GM19397 (cell line): ENCODE results near the gene PRDX2.
"Not testable (repeated sequence)": the region's sequence is repeated elsewhere in the genome, so short reads cannot be mapped to it uniquely, and the experiment has no call there.

Experiments used
- ATAC-seq: cut with Tn5 transposase; IDR thresholded peaks from one replicate; pipeline ENCODE4 v1.9.1; 2021; ENCODE audit warnings: mild to moderate bottlenecking, moderate library complexity; ENCODE audit not compliant: unreplicated experiment

PRDX2 gene

DNA sequence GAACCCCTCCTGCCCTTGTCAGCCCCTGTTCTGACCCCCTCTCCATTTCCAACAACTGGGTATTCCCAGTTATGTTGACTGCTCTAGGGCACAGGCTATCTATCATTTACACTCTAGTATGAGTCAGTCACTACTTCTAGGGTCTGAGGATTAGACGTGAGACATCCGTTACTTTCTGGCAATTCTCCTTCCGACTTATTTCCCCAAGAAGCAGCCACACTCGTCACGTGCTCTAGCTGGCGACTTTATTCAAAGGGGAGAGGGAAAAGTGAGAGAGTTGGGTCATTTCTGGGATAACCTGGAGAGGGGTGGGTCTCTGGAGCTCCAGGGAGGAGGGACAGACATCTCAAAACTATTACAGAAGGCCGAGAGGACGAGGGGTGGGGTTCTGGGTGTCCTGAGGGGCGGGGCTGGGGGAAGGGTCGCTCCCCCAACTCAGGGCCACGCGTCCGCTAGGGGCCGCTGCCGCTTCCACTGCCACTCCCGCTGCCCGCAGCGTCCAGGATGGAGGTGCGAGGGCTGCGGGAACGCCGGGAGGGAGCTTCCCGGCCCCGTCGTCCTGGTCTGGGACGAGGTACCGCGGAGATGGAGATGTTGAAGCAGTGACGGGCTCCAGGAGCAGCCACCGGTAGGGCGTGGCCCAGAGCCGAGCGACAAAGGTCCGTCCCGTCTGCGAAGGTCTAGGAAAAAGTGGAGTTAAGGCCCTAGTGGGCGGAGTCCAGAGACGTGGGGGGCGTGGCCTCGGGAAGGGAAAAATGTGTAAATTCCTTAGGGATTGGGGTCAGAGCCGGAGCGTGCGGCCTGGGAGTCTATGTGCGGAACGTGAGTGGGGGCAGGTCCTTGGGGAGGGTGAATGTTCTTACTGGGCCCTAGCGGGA is 23.9 kb upstream of the PRDX2 start:
- no peak for ATAC-seq

DNA sequence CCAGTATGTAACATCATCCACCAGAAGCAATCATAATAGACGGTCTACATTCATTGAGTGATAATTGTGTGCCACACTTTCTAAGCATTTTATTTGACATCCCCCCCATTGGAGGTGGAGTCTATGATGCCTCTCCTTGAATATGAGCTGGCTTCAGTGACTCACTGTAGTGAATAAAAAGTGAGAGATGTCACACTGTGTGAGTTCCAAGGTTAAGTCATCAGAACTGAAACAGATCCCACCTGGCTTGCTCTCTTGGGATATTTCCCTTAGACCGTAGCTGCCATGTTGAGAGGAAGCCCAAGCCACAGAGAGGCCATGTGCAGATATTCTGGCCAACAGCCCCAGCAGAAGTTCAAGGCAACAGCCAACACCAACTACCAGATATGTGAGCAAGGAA is 20.2 kb upstream of the PRDX2 start:
- no peak for ATAC-seq

DNA sequence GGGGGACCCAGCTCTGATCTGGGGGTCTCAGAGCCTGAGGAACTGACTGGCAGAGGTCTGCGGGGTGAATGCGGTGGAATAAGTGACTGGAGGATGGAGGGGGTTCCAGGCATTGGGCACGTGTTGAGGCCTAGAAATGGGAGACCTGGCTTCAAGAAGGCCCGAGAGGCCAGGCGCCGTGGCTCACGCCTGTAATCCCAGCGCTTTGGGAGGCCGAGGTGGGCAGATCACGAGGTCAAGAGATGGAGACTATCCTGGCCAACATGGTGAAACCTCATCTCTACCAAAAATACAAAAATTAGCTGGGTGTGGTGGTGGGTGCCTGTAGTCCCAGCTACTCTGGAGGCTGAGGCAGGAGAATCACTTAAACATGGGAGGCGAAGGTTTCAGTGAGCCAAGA is 16.2 kb upstream of the PRDX2 start:
- ATAC-seq, result not testable (repeated sequence)

DNA sequence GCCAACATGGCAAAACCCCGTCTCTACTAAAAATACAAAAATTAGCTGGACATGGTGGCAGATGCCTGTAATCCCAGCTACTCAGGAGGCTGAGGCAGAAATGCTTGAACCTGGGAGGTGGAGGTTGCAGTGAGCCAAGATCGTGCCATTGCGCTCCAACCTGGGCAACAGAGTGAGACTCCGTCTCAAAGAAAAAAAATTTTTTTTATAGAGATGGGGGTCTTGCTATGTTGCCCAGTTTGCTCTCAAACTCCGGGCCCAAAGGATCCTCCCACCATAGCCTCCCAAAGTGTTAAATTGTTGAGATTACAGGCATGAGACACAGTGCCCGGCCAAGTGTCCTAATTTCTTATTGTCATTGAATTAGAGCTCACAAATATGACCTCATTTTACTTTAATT is 15.6 kb upstream of the PRDX2 start:
- not testable (repeated sequence) for ATAC-seq

DNA sequence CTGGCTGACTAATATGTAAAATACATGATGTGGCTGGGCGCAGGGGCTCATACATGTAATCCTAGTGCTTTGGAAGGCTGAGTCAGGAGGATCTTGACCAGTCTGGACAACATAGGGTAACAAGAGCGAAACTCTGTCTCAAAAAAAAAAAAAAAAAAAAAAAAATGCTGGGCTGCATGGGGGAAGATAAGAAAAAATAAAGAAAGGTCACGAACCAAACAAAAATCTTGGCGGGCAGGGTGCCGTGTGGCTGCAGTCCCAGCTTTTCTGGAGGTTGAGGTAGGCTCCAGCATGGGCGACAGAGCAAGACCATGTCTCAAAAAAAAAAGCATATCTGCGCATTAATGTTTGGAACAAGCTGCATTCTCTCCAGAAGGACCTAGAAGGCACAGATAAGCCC is 13.5 kb upstream of the PRDX2 start:
- ATAC-seq, result no peak

DNA sequence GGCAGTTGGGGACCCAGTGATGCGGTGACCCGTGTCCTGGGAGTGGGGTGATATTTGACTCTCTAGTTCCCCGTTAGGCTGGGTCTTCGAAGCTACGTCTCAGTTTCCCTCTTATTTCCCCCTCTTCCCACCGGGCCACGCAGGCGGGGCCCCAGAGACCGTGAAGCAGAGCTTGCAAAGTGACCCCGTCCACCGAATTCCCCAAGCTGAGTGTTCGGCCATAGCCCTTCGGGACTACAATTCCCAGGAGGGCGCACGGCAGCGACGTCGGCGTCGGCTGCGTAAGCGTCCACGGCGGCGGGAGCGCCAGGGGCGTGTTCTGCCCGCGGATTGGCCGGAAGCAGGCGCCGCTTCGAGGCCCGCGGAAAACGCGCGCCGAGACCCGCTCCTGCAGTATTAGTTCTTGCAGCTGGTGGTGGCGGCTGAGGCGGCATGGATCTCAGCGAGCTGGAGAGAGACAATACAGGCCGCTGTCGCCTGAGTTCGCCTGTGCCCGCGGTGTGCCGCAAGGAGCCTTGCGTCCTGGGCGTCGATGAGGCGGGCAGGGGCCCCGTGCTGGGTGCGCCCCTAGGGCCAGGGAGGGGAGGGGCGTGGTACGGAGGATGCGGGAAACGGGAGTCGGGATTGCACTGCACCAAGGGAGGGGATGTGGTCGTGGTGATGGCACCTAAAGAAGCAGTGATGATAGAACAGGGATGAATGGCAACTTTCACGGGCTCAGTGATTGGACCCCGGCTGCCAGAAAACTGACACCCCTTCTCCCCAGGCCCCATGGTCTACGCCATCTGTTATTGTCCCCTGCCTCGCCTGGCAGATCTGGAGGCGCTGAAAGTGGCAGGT is 4.9 kb upstream of the PRDX2 start, which contains the start of gene RNASEH2A:
Gene RNASEH2A, plus strand, starts transcription at position 343 of the 840 bp plus-strand sequence. Its CDS starts 90 bp downstream, at position 433.
- peak; percentile 64 for ATAC-seq

DNA sequence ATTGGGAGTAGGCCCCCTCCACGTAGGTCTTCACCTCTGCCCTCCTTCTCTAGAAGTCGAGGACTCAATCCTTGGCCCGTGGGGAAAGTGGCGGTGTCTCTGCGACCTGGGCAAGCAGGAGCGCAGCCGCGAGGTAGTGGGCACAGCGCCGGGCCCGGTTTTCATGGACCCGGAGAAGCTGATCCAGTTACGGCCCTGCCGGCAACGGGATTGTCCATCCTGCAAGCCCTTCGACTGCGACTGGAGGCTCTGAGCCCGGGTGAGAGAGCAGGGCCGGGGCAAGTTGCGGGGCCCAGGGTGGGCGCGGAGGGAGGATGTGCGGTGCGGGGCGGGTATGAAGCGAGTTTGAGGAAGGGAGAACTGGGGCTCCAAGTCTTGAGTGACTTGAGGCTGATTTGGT is 2.5 kb upstream of the PRDX2 start:
- no peak for ATAC-seq

DNA sequence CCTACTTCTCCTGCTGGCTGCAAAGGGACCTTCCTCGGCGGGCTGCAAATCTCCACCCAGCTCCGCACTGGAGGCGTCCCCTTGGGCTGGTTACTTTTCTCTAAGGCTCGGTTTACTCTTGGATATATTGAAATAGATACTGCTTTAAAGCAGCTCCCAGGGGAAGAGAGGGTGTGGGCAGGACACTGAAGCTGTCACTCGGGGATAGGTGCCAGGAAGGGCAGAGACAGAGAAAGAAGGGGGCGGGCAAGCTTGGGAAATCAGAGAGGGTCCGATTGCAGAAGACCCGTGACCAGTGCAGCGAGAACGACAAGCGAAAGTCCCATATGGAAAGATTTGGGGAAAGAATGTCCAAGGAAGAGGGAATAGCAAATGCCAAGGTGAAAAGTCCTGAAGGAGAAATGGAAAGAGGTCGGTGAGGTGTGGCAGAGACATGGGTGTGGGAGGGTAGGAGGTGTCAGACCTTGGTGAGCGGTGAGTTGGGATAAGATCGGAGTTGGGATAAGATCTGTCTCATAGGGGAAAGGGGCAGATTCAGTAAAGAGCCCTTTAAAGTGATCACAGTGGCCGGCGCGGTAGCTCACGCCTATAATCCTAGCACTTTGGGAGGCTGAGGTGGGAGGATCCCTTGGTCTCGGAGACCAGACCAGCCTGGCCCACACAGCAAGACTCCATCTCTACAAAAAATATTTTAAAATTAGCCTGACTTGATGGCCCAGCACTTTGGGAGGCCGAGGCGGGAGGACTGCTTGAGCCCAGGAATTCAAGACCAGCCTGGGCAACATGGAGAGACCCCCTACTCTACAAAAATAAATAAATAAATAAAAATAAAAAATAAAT is 887 bp upstream of the PRDX2 start:
- ATAC-seq, result no peak

DNA sequence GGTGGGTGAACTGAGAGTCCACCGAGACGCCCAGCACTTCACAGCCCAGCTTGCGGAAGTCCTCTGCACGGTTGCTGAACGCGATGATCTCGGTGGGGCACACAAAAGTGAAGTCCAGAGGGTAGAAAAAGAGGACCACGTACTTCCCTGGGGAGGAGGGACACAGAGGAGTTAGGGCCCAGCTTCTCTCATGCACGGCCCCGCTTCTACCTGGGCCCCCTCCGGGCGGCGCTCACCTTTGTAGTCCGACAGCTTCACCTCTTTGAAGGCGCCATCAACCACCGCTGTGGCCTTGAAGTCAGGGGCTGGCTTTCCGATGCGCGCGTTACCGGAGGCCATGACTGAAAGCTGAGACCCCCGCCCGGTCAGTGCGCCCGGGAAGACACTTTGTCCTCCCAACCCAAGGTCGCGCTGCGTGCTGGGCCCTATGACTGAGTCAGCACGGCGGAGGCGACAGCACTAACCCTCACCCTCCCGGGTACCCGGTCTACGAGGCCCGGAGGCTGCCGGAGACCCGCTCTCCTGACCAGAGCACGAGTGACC is 606 bp downstream of the PRDX2 start:
- ATAC-seq, result no peak

DNA sequence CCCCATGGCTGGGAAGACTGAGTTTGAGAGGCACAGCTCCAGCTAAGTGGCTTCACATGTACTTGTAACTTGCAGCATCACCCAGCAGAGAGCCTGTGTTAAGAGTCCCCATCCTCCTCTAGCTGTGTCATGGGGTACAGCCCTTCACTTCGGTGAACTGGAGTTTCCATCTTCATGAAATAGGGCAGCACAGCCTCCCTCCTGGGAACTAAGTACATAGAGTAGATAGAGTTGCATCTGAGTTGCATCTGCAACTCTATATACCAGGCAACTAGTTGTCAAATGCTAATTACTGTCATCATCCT is 1.2 kb downstream of the PRDX2 start:
- no peak for ATAC-seq

DNA sequence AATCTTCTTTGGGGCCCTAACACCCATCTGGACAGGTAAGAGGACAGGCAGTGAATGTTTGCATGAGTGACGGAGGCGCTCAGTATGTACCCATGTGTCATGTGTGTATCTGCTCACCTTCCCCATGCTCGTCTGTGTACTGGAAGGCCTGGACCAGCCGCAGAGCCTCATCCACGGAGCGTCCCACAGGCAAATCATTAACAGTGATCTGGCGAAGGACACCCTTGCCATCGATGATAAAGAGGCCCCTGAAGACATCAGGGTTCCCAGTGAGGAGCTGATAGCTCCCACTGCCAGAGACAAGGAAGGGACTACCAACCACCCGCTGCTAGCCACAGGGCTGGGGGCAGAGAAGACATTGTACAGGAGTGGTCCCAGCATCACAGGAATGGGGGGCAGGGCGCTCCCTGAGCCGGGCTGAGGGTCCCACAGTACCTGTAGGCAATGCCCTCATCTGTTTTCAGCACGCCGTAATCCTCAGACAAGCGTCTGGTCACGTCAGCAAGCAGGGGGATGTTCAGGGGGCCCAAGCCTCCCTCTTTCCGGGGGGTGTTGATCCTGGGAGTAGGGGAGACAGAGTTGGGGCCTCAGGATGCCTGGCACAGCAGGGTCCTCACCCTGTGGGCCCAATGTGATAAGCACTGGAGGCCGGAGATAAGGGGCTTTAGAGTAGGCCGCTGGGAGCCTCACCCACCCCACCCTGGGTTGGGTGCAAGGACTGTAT is 1.7 kb downstream of the PRDX2 start:
- no peak for ATAC-seq

DNA sequence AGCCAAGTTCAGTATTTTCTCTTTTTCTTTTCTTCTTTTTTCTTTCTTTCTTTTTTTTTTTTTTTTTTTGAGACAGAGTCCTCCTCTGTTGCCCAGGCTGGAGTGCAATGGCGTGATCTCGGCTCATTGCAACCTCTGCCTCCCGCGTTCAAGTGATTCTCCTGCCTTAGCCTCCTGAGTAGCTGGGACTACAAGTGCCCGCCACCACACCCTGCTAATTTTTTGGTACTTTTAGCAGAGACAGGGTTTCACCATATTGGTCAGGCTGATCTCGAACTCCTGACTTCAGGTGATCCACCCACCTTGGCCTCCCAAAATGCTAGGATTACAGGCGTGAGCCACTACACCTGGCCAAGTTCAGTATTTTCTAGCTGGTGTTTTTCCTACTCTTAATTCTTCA is 4.0 kb downstream of the PRDX2 start:
- not testable (repeated sequence) for ATAC-seq

DNA sequence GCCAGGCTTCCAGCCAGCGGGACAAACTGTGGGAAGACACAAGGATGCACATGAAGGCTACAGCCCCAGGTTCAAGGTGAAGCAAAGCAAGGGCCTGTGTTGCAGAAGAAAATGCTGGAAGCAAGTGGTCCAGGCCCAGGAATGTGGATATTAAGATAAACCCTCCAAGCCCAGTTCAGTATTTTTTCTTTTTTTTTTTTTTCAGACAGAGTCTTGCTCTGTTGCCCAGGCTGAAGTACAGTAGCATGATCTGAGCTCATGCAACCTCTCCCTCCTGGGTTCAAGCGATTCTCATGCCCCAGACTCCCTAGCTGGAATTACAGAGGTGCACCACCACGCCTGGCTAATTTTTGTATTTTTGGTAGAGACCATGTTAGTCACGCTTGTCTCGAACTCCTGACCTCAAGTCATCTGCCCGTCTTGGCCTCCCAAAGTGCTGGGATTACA is 4.4 kb downstream of the PRDX2 start:
- ATAC-seq, result no peak

DNA sequence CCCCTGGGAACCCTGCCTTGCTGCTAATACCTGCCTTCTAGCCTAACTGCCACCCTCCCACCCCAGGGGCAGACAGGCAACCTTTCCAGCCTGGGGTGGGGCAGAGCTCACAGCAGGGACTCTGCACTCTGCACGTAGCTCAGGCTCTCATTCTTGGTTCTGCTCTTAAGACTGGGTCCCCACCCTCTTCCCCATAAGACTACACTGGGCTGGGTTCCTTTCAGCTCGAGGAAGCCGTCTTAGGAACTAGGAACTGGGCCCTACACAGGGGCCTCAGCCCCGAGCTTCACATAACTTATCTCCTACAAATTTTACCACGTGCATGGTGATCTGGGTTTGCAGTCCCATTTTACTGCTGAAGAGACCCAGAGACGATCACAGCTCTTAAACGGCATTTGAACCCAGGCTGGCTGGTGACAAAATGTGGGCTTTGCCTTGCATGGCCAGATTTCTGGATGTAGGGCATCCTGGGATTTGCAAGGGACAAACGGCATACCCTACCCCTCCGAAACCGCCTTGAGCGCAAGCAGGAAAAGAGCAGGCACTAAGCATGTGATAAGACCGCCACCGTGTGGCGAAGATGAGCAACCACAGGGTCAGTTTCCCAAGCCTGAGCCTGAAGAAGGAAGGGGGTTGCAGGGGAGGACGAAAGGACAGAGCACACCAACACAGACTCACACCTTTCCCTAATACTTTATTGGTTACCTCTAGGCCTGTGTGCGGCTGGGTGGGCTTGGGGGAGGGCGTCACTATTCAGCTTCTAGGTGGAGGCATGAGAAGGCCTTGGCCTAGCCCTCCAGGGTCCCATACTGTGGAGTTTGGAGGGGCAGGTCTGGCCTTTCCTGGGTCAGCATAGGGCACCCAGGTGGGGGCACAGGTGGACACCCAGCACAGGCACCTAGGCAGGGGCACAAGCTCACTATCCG is 5.2 kb downstream of the PRDX2 start:
- no peak for ATAC-seq

DNA sequence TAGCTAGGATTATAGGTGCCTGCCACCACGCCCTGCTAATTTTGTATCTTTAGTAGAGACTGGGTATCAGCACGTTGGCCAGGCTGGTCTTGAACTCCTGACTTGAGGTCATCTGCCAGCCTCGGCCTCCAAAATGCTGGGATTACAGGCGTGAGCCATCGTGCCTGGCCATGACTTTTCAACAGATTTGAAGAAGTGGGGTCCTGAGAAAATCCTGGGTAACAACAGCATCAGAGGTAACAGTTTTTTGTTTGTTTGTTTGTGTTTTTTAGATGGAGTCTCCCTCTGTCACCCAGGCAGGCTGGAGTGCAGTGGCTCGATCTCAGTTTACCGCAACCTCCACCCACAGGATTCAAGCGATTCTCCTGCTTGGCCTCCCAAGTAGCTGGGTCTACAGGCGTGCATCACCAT is 6.6 kb downstream of the PRDX2 start:
- ATAC-seq, result no peak

DNA sequence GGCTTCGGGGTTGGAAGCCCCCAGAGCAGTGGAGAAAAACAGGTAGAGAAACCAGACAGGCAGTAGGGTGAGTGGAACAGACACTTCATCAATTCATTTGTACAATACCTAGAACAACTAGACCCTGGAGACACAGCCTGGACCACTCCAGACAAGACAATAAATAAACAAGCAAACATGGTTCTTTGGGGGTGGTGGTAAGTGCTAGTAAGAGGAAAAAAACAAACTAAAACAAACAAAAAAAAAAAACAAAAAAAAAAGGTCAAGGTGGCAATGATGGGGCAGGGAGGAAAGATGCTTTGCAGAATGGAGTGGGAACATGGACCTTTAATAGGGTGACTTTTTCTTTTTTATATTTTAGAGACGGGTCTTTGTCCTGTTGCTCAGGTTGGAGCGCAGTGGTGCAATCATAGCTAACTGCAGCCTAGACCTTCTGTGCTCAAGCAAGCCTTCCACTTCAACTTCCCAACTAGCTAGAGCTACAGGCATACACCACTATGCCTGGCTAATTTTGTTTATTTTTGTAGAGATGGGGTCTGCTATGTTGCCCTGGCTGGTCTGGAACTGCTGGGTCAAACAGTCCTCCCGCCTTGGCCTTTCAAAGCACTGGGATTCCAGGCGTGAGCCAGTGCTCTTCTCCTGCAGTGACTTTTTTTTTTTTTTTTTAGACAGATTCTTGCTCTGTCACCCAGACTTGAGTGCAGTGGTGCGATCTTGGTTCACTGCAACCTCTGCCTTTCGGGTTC is 7.2 kb downstream of the PRDX2 start:
- no peak for ATAC-seq

DNA sequence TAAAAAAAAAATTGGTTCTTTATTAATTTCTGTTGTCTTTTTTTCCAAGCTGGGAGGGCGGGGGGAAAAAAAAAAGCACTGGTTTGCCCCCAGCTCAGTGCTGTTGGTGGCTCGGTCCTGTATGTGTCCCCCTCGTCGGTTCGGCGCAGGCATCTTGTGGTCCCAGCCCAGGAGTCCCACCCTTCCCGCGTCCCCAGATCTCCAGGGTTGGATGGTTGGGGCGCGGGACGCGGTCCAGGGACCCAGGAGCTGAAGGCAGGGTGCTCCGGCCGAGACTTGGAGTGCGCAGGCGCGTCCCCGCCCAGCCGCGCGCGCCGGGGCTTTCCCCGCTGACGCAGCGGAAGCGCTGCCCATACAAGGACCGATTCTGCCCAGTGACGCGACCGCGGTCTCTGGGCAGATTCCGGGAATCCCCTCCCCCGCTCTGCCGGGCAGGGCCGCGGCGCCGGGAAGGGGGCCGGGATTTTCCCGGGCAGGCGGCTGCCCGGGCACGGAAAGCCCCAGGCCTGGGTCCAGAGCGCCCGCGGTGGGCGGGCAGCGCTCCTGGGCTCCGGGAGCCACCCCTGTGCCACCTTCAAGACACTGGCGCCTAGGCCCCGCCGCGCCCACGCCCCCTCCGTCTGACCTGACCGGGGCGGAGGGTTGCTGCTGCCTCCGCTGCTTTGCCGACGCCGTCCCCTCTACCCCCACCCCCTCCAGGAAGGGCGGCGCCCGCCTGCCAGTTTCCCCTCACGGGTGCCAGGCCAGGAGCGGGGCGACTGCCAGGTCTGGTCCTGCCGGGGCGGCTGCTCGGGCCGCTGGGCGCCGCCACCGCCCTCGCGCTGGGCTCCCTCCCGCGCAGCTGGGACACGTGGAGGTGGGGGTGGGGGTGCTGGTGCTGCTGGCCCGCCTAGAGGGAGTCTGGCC is 8.1 kb downstream of the PRDX2 start:
- ATAC-seq, result peak; percentile 31
